GM12891 (cell line): Measurements from ENCODE around the gene CDH22.

Source experiments
- DNase-seq: peaks from one replicate; pipeline ENCODE4 v3.0.0; 2011; ENCODE audit warnings: low spot score; ENCODE audit not compliant: insufficient read length
- FAIRE-seq: peaks from 2 replicates; lab custom pipeline; 2011; peaks lifted over from hg19 to GRCh38; lab: Jason Lieb, UNC
- PAX5 ChIP-seq: IDR thresholded peaks from 2 replicates; pipeline ENCODE4 v1.6.1; 2011; ENCODE audit warnings: low read length, moderate library complexity, mild to moderate bottlenecking; ENCODE audit not compliant: insufficient read depth, severe bottlenecking
- POLR2A ChIP-seq: IDR thresholded peaks from 2 replicates; pipeline ENCODE4 v1.6.1; 2011; ENCODE audit warnings: low read depth, low read length, control low read depth
- POLR2AphosphoS5 ChIP-seq: IDR thresholded peaks from 2 replicates; pipeline ENCODE4 v1.6.1; 2011; ENCODE audit warnings: low read depth, low read length, control low read depth
- POU2F2 ChIP-seq: IDR thresholded peaks from 2 replicates; pipeline ENCODE4 v1.6.1; 2011; ENCODE audit warnings: low read depth, mild to moderate bottlenecking, control low read depth, low read length, moderate library complexity
- SPI1 ChIP-seq: IDR thresholded peaks from 2 replicates; pipeline ENCODE4 v1.6.1; 2011; ENCODE audit warnings: low read depth, low read length, control low read depth
- TAF1 ChIP-seq: IDR thresholded peaks from 2 replicates; pipeline ENCODE4 v1.6.1; 2011; ENCODE audit warnings: low read depth, low read length, control low read depth

Gene CDH22

DNA sequence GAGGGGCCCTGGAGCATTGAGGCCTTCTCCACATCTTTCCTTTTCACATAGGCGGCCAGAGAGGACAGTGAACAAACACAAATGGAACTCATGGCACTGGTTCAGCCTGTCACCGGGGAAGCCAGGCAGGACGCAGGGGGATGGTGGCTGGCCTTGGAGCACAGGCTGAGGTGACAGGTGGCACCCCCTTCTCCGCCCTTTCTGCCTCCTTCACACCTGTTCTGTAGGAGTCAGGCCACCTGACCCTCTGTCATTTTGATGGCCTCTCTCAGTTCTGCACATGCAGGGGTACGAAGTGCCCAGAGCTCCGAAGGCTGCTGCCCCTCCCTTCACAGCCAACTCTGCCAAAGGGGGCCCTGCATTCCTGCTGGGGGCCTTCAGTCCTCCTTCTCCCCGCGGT is 129.4 kb downstream of the CDH22 start:
- no peak for FAIRE-seq
- TF ChIP-seq TAF1 (no peak), POLR2A (no peak), PAX5 (no peak), SPI1 (no peak), POLR2AphosphoS5 (no peak), POU2F2 (no peak)
- DNase-seq, result no peak

DNA sequence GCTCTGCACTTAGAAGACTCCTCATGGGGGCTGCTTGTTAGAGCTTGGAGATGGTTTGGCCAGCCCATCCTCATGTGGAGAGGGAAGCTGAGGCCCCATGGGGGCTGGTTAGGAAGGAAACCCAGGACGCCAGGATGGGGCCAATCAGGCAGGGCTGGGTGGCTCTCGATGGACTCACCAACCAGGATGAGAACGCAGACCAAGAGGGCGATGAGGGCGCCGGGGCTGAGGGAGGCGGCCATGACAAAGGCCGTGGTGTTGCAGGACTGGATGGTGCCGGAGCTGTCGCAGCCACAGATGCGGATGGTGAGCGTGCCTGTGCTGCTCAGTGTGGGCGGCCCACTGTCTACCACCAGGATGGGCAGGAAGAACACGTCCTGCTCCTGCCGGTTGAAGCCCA is 130.5 kb downstream of the CDH22 start:
- TF ChIP-seq POU2F2 (no peak), POLR2AphosphoS5 (no peak), POLR2A (no peak), TAF1 (no peak), SPI1 (no peak), PAX5 (no peak)
- DNase-seq (no peak), FAIRE-seq (no peak)

DNA sequence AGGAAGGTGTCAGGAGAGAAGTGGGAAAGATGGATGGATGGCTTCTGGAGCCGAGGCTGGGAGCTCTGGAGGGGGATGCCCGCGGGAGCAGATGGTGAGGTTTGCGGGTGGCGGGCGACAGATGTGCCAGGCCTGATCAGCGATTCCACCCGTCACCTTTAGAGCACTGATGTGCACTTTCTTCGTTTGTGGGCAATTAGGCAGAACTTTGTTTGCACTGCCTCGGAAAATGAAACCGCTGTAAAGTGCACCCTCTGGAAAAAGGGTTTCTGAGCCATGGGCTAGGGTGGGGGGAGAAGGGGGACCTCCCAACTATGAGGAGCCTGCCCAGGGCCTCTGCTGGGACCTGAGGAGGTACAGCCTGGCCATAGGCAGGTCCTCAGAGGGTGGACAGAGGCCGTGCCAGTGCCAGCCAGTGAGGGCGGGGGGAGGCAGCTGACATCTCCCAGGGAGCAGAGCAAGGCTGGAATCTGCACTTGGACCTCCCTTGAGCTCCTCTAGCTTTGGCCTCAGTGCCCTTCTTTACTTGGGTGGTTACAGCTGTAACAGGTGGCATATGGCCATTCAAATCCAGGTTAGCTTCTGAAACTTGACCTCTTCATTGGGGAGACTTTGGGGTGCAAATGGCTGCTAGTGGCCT is 131.4 kb downstream of the CDH22 start:
- FAIRE-seq (no peak), DNase-seq (no peak)
- TF ChIP-seq POLR2AphosphoS5 (no peak), POU2F2 (no peak), TAF1 (no peak), POLR2A (no peak), PAX5 (no peak), SPI1 (no peak)

- FAIRE-seq (no peak), DNase-seq (no peak)
- TF ChIP-seq POLR2AphosphoS5 (no peak), TAF1 (no peak), POU2F2 (no peak), PAX5 (no peak), POLR2A (no peak), SPI1 (no peak)
Measured at GRCh38 chr20:46175127-46175494, 133.2 kb downstream of the CDH22 start.

GRCh38 chr20:46174469-46175126 is 133.7 kb downstream of the CDH22 start:
- DNase-seq (peak; percentile 89), FAIRE-seq (peak; percentile 75)
- TF ChIP-seq TAF1 (no peak), POU2F2 (no peak), SPI1 (no peak), POLR2AphosphoS5 (no peak), POLR2A (no peak), PAX5 (no peak)

GRCh38 chr20:46173652-46174468 is 134.4 kb downstream of the CDH22 start:
- no peak for DNase-seq
- TF ChIP-seq SPI1 (no peak), TAF1 (no peak), POLR2AphosphoS5 (no peak), PAX5 (no peak), POU2F2 (no peak), POLR2A (no peak)
- no peak for FAIRE-seq

GRCh38 chr20:46172961-46173536 is 135.2 kb downstream of the CDH22 start:
- TF ChIP-seq POLR2AphosphoS5 (no peak), POLR2A (no peak), PAX5 (no peak), SPI1 (no peak), POU2F2 (no peak)
- no peak for FAIRE-seq
- no peak for DNase-seq

DNA sequence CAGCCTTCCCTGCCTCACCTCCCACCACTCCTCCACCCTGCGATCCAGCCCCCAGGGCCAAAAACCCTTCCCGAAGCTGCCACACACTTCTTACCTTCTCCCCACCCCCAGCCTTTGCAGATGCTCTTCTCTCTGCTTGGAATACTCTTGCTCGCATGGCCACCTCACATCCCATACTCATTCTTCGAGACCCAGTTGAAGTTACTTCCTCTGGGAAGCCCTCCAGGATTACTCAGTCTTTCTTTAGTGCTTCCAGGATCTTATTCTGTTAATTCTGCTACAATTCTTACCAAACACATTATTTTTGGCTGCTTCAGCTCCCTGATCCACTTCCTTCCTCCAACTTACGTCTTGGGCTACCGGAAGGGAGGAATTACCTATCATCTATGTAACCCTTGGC is 135.8 kb downstream of the CDH22 start:
- DNase-seq (no peak), FAIRE-seq (no peak)
- TF ChIP-seq TAF1 (no peak), POLR2A (no peak), SPI1 (no peak), PAX5 (no peak), POU2F2 (no peak), POLR2AphosphoS5 (no peak)

GRCh38 chr20:46171909-46172308 is 136.4 kb downstream of the CDH22 start:
- no peak for DNase-seq
- FAIRE-seq, result no peak
- TF ChIP-seq POU2F2, result no peak
- no peak for TF ChIP-seq SPI1
- no peak for TF ChIP-seq POLR2A
- no peak for TF ChIP-seq TAF1
- TF ChIP-seq PAX5, result no peak
- no peak for TF ChIP-seq POLR2AphosphoS5

DNA sequence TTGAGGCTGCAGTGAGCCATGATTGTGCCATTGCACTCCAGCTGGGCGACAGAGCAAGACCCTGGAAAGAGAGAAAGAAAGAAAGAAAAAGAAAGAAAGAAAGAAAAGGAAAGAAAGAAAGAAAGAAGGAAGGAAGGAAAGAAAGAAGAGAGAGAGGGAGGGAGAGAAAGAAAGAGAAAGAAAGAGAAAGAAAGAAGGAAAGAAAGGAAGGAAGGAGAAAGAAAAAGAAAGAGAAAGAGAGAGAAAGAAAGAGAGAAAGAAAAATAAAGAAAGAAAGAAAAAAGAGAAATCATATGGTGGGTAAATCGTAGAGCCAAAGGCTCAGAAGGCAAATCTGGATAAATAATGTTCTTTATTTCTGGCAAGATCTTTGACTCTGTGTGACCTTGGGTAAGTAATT is 136.8 kb downstream of the CDH22 start:
- FAIRE-seq, result no peak
- DNase-seq, result no peak
- TF ChIP-seq SPI1 (no peak), POU2F2 (no peak), POLR2A (no peak), PAX5 (no peak), POLR2AphosphoS5 (no peak), TAF1 (no peak)
